Hepatocyte (in vitro differentiated cells): ENCODE data around the gene SYNGR4. TPM values are rescaled to one million over a fixed set of nuclear protein-coding genes. Genes with fewer than 3 reads are reported as not detected.
A peak's percentile ranks its signal among the peaks of the same experiment; 100 is the strongest.

Source experiments
- DNase-seq: peaks from one replicate; pipeline ENCODE4 v3.0.0-alpha.2; 2016; ENCODE audit warnings: low spot score
- H2AFZ ChIP-seq: fragments of 200-600 bp; sonication (generic); 2 replicates; pipeline ENCODE4 v1.6.0; 2016; ENCODE audit warnings: antibody characterized with exemption, mild to moderate bottlenecking
- H3K27ac ChIP-seq: fragments of 200-600 bp; sonication (generic); 2 replicates; pipeline ENCODE4 v1.5.1; 2016; ENCODE audit warnings: mild to moderate bottlenecking
- H3K27me3 ChIP-seq: fragments of 200-600 bp; sonication (generic); 2 replicates; pipeline ENCODE4 v1.6.1; 2016
- H3K36me3 ChIP-seq: fragments of 200-600 bp; sonication (generic); replicated peaks from 2 replicates; pipeline ENCODE4 v1.5.1; 2016; ENCODE audit warnings: low read depth; ENCODE audit not compliant: insufficient read depth
- H3K4me1 ChIP-seq: fragments of 200-600 bp; sonication (generic); 2 replicates; pipeline ENCODE4 v1.5.1; 2016; ENCODE audit warnings: mild to moderate bottlenecking, moderate library complexity; ENCODE audit not compliant: insufficient read depth
- H3K4me2 ChIP-seq: fragments of 200-600 bp; sonication (generic); 2 replicates; pipeline ENCODE4 v1.6.0; 2016
- H3K4me3 ChIP-seq: fragments of 200-600 bp; sonication (generic); 2 replicates; pipeline ENCODE4 v1.5.1; 2016; ENCODE audit warnings: mild to moderate bottlenecking
- H3K79me2 ChIP-seq: fragments of 200-600 bp; sonication (generic); 2 replicates; pipeline ENCODE4 v1.6.0; 2017; ENCODE audit warnings: mild to moderate bottlenecking
- H3K9me2 ChIP-seq: fragments of 200-600 bp; sonication (generic); replicated peaks from 2 replicates; pipeline ENCODE4 v1.6.0; 2017; ENCODE audit warnings: mild to moderate bottlenecking; ENCODE audit not compliant: insufficient read depth
- H3K9me3 ChIP-seq: fragments of 200-600 bp; sonication (generic); 2 replicates; pipeline ENCODE4 v1.5.1; 2016; ENCODE audit warnings: low read depth, mild to moderate bottlenecking
- H4K20me1 ChIP-seq: fragments of 200-600 bp; sonication (generic); 2 replicates; pipeline ENCODE4 v1.6.0; 2016; ENCODE audit warnings: mild to moderate bottlenecking; ENCODE audit not compliant: insufficient read depth, poor library complexity, severe bottlenecking
- EZH2 ChIP-seq: fragments of 200-600 bp; sonication (generic); IDR thresholded peaks from 2 replicates; pipeline ENCODE4 v1.6.1; 2016; ENCODE audit warnings: antibody characterized with exemption, mild to moderate bottlenecking, borderline replicate concordance
- EZH2phosphoT487 ChIP-seq: fragments of 200-600 bp; sonication (generic); IDR thresholded peaks from one replicate; pipeline ENCODE4 v1.6.1; 2018; ENCODE audit warnings: antibody characterized with exemption, mild to moderate bottlenecking, low read depth, moderate library complexity; ENCODE audit not compliant: unreplicated experiment, severe bottlenecking
- WGBS: methylation state at CpG from one replicate; pipeline ENCODE4 v1.1.6; 2016; ENCODE audit warnings: low lambda C conversion rate; ENCODE audit errors: missing lambda C conversion rate; 5-methylcytosine and 5-hydroxymethylcytosine counted together
- polyA plus RNA-seq: library from polyadenylated mRNA; unstranded; fragments of >200 nt; fragmentation: Nextera tagmentation; extraction: Ambion mirVana; gene quantifications from 2 replicates; pipeline ENCODE4 v1.2.1, GENCODE V29; 2016
- total RNA-seq: library from RNA; depleted of rRNA; stranded (reverse); fragments of >200 nt; gene quantifications from 2 replicates; pipeline ENCODE4 v1.2.3, GENCODE V29; 2014
- TF ChIP-seq, protein P1 (sequence below): fragments of 200-600 bp; sonication (generic); IDR thresholded peaks from 2 replicates; pipeline ENCODE4 v1.5.1; 2016; ENCODE audit warnings: antibody characterized with exemption, mild to moderate bottlenecking; ENCODE audit not compliant: poor library complexity

SYNGR4 gene
- total and polyA plus RNA-seq, 2 experiments from 2014 or later = 1.3 TPM; not detected in 1

DNA sequence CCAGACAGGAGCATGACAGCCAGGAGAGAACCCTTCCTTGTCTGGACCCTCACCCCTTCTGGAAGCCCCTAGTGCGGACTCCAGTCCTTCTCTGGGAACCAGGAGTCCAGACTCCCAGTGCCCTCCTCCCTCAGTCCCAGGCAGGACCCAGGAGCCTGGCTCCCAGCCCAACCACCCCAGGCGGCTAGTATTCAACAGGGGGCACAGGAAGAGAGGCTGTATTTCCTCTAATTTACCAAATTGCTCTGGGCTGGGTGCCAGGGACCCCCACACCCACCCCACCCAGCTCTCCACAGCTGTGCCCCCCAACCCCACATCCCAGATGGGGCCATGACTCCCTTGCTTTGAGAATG is 32.6 kb downstream of the SYNGR4 start:
- no peaks in the 10 kb centered on the region for H3K79me2 ChIP-seq
- peak overlapping the region; percentile 85 for H3K4me2 ChIP-seq
- H3K9me2 ChIP-seq = no peaks in the 10 kb centered on the region
- H3K4me1 ChIP-seq = peaks cover 38% of the 10 kb centered on the region
- no peak overlapping the region for H2AFZ ChIP-seq
- H3K9me3 ChIP-seq = no peaks in the 10 kb centered on the region
- no peak overlapping the region for H3K4me3 ChIP-seq
- no peak for DNase-seq
- TF ChIP-seq, protein P1, sequence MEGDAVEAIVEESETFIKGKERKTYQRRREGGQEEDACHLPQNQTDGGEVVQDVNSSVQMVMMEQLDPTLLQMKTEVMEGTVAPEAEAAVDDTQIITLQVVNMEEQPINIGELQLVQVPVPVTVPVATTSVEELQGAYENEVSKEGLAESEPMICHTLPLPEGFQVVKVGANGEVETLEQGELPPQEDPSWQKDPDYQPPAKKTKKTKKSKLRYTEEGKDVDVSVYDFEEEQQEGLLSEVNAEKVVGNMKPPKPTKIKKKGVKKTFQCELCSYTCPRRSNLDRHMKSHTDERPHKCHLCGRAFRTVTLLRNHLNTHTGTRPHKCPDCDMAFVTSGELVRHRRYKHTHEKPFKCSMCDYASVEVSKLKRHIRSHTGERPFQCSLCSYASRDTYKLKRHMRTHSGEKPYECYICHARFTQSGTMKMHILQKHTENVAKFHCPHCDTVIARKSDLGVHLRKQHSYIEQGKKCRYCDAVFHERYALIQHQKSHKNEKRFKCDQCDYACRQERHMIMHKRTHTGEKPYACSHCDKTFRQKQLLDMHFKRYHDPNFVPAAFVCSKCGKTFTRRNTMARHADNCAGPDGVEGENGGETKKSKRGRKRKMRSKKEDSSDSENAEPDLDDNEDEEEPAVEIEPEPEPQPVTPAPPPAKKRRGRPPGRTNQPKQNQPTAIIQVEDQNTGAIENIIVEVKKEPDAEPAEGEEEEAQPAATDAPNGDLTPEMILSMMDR = no peak
- TF ChIP-seq EZH2phosphoT487 (no peak), EZH2 (no peak)
- WGBS = 78% methylated on average over 2 of the region's 2 CpGs
- H3K36me3 ChIP-seq = no peaks in the 10 kb centered on the region
- peaks cover 50% of the 10 kb centered on the region for H3K27me3 ChIP-seq
- H4K20me1 ChIP-seq = no peaks in the 10 kb centered on the region
- H3K27ac ChIP-seq = no peak overlapping the region

DNA sequence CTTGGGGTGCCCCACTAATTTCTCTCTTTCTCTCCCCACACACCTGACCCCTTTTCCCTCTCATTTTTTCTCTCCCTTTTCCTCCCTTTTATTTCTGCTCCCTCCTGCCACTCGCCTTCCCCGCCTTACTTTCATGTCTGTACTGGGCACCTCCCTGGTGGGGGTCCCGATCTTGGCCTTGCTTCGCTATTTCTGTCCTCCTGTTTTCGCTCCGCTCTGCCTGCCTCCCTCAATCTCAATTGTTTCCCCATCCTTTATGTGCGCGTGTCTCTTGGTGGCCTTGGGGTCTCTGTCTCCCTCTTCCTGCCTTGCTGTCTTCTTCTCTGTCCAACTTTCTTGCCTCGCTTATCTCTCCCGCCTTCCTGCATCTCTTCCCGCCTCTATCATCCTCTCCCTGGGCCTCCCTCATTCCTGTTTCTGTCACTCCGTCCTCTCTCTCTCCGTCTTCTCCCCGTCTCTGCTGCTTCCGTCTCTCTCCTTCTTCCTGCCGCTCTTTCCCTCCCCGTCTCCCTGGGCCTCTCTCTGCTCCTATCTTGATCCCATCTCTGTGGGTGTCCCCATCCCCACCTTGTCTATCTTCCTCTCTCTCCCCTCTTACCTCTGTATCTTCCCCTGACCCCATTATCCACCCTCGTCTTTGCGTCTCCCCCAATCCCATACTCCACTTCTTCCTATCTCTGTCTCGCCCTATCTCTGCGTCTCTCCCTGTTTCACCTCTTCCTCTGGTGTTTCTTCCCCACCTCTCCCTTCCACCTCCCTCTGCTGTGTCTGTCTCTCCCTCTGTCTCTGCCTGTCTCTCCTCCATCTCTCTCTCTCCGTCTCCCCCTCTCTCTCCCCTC is 33.3 kb downstream of the SYNGR4 start:
- Histone ChIP-seq H3K36me3 (no peaks in the 10 kb centered on the region), H3K79me2 (no peaks in the 10 kb centered on the region), H3K27me3 (peaks cover 50% of the 10 kb centered on the region), H3K4me1 (peaks cover 38% of the 10 kb centered on the region), H3K4me2 (peak overlapping the region; percentile 85), H3K9me2 (no peaks in the 10 kb centered on the region), H4K20me1 (no peaks in the 10 kb centered on the region), H2AFZ (peak overlapping the region; percentile 78), H3K27ac (peak overlapping the region; percentile 48), H3K9me3 (no peaks in the 10 kb centered on the region), H3K4me3 (no peak overlapping the region)
- WGBS = 65% methylated on average over 21 of the region's 22 CpGs
- DNase-seq = no peak
- TF ChIP-seq, protein P1 = no peak
- TF ChIP-seq EZH2 (no peak), EZH2phosphoT487 (no peak)

DNA sequence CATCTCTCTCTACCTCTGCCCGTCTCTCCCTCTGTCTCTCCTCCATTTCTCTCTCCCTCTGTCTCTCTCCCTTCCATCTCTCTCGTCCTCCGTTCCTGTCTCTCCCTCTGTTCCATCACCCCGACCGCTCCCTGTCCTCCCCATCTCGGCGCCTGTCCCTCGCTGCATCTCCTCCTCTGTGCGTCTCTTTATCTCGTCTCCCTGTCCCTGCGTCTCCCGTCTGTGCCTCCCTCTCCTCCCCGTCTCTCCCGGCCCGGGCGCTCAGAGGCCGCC is 33.9 kb downstream of the SYNGR4 start:
- Histone ChIP-seq H3K4me3 (peak overlapping the region; percentile 36), H3K9me3 (no peaks in the 10 kb centered on the region), H3K9me2 (no peaks in the 10 kb centered on the region), H2AFZ (peak overlapping the region; percentile 78), H3K4me1 (peaks cover 38% of the 10 kb centered on the region), H3K79me2 (no peaks in the 10 kb centered on the region), H3K27me3 (peaks cover 47% of the 10 kb centered on the region), H3K36me3 (no peaks in the 10 kb centered on the region), H3K4me2 (peak overlapping the region; percentile 85), H4K20me1 (no peaks in the 10 kb centered on the region), H3K27ac (peak overlapping the region; percentile 48)
- DNase-seq = no peak
- WGBS = 8% methylated on average over 9 of the region's 17 CpGs
- TF ChIP-seq, protein P1 = no peak
- TF ChIP-seq EZH2phosphoT487 (no peak), EZH2 (no peak)
